Activated CD4-positive, alpha-beta T cell treated with anti-CD3 and anti-CD28 coated beads for 1 hour (primary cell): ENCODE data around the gene KRTAP10-1.
"Not testable (repeated sequence)": the region's sequence is repeated elsewhere in the genome, so short reads cannot be mapped to it uniquely, and the experiment has no call there.

ENCODE experiments used
- DNase-seq: peaks from one replicate; pipeline ENCODE4 v3.0.0-alpha.2; 2020

The KRTAP10-1 gene

GRCh38 chr21:44514746-44515358 lies 25.1 kb downstream of the KRTAP10-1 start:
- DNase-seq: no peak

- no peak for DNase-seq
These were observed 25.8 kb downstream of the KRTAP10-1 start for GRCh38 chr21:44514218-44514520.

DNA sequence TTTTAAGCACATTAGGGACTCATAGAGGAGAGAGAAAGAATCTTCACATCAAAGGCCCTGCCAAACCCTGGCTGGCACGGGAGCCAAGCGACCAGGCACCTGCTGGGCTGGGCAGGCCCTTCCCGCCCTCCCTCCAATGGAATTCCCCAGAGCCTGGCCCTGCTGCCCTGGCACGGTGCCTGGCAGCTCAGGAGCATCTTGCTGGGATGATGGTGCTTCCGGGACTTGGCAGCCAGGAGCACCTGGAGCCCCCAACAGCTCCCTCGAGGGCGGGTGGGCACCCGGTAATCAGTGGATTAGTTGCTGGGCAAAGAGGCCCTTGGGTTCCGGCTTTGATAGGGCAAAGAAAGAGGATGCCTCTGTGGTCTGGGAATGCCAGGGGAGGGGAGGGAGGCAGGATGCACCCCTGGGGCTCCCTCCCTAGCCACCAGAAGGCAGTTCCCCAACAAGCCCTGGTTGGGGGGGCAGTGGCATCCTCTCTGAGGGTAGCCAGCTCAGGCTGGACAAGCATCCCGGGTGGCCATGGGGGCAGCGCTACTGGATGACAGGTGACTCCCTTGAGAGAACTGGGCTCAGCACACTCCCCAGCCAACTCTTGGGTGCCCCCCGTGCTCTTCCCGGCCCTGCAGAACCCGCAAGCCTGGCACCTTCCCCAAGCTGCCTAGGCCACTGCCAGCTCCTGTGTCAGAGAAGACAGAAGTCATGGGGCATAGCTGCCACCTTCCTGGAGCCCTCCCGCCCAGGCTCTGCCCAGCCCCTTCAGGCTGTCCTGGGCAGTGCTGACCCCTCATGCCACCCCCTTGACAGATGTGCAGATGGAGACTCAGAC lies 26.4 kb downstream of the KRTAP10-1 start:
- DNase-seq: no peak

DNA sequence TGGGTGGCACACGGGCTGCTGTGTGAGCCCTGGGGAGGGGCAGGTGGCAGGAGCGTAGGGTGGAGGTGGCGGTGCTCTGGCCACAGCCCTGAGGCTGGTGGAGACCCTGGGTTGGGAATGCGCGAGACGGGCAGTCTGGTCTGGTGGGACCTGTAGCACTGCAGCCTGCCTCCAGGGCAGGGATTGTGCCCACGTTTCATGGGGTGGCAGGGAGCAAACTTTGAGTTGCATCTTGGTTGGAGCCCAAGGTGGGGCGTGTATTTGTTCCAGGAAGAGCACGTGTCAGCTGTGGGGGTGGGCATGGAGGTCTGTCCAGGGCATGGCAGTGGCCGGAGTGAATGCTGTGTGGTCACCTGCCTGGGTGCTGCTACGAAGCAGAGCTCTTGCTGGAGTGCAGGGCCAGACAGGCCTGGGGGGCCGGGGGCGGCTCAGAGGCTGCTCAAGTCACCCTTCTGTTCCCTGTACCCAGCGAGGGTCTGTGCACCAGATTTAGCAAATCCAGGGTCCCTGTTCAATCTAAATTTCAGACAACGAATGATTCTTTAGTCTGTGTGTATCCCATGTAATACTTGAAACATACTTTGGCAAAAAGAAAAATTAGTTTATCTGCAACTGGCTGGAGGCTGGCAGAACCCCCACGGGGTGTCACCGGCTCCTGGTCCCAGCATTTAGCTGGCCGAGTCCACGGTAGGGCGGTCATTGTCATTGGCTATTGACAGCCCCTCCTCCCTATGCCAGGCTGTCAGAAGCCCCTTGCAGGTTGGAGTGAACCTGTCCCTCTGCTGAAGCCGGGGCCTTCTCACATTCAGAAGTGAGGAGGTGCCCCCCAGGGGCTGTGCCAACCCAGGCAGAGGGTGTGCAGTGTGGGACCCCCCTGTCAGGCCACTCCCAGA lies 27.3 kb downstream of the KRTAP10-1 start:
- DNase-seq: no peak

- no peak for DNase-seq
These were observed 28.1 kb downstream of the KRTAP10-1 start for GRCh38 chr21:44511938-44512275.

- DNase-seq: no peak
These were observed 28.6 kb downstream of the KRTAP10-1 start for GRCh38 chr21:44511219-44511937.

DNA sequence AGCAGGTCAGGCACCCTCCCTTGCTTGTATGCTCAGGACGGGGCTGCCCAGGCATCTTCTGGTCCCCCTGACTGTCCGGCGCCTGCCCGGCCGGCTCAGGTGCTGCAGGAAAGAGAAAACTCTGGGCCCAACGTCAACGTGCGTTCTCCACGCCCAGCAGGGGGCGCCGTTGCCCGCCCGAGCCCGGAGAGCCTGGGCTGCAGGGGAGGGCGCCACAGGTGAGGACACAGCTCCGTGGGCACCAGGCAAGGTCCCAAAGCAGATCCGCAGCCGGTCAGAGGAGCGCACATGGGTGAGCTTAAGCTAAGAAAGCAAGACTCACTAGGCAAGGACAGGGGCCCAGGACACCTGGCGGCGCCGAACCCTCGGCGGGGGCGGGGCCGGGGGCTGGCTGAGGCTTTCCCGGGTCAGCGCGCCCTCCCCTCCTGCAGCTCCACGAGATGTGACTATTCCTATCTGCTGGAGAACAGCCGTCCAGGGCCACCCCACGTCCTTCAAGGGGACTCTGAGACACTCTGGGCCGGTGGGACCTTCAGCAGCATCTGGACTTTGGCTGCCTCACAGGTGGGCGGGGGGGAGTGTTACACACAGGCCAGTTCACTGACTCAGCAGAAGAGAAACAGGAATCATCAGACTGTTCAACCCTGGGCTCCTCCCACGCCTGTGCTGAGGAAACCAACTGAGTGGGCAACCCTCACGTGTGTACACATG lies 29.3 kb downstream of the KRTAP10-1 start:
- peak; percentile 75 for DNase-seq

DNA sequence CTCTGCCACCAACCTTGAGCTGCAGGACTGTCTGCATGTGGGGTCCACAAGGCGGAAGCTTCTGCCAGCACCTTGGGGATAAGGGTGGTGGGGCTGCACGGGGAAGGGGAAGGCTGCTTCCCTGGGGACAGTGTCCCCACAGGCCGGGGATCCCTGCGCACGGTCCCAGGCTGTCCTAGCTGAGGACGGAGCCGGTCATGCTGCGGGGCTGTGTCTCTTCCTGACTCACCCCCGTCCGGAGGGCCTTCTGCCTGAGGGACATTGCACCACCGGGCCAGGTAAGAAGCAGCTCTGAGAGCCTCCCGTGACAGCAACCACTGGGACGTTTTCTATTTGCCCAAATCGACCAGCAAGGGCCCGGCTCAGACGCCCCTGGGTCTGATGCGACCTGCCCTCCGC lies 29.9 kb downstream of the KRTAP10-1 start:
- DNase-seq: no peak

GRCh38 chr21:44509539-44509938 lies 30.5 kb downstream of the KRTAP10-1 start:
- DNase-seq: no peak

DNA sequence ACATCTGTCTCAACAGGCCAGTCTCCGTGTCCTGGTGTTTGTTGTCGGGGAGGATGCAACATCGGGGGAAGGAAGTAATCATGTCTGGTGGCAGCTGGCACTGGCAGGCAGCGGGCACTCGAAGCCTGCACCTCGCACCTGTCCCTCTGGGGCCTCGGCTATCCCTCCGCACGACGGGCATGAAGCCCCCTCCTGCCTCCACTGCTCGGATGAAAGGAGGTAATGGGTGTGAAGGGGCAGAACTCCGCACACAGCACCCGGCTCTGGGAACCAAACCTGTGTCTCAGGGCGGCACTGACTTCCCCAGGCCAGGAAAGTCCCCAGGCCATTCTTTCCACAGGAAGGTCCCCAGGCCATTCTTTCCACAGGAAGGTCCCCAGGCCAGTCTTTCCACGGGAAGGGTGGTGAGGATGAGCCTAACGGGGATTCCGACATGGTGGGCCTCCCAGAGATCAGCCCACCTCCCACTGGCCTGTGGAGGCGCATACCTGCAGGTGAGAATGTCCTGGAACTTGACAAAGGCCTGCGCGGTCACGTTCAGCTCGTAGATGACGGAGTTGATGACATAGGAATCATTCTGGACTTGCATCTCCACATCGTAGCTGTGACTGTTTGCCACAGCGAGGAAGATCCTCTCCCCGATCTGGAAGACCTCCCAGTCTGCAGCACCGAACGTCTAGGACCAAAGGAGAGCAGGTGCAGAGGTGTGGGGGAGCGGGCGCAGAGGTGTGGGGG lies 31.1 kb downstream of the KRTAP10-1 start:
- DNase-seq: no peak

DNA sequence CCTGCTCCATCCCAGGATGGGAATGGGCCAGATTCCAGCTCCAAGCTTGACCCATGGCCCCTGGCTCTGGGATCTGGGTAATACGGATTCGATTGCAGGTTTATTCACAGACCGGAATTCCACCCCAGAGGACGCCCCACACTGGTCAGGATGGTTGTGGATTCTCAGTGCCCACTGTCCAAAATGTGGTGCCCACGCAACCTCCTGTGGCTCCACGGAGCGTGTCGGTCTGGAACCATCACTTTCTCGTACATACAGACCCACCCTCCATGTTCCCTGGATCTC lies 31.6 kb downstream of the KRTAP10-1 start:
- DNase-seq: no peak

DNA sequence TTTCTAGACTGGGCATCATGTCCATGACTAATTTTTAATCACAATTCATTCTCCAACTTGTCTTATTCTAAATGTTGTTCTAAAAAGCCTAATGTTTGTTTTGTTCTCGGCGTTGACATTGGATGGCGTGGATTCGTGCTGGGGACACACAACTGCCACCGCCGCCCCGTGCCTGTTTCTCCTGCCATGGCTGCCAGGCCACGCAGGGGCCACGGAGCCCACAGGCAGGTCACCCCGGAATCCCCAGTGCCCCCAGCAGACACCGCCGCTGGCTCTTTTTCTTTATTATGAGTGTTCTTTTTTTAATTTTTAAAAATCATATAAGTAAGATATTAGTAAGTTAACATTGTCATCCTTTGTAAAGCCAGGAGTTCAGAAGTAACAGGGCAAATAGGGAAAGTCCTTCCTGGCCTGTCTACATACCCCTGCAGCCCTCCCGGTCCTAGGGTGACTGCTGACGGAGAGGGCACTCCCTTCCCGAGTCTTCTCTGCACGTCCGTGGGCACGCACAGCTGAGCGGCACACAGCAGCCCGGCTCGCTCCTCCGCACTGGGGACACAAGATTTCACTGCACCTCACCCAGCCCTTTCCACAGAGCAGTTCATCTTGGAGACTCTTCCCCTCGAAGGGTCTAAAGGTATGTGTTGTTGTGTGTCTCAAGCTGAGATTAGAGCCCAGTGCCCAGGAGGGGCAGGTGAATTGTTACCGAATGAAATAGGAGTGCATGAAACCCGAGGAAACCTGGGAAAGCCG lies 32.1 kb downstream of the KRTAP10-1 start:
- no peak for DNase-seq

DNA sequence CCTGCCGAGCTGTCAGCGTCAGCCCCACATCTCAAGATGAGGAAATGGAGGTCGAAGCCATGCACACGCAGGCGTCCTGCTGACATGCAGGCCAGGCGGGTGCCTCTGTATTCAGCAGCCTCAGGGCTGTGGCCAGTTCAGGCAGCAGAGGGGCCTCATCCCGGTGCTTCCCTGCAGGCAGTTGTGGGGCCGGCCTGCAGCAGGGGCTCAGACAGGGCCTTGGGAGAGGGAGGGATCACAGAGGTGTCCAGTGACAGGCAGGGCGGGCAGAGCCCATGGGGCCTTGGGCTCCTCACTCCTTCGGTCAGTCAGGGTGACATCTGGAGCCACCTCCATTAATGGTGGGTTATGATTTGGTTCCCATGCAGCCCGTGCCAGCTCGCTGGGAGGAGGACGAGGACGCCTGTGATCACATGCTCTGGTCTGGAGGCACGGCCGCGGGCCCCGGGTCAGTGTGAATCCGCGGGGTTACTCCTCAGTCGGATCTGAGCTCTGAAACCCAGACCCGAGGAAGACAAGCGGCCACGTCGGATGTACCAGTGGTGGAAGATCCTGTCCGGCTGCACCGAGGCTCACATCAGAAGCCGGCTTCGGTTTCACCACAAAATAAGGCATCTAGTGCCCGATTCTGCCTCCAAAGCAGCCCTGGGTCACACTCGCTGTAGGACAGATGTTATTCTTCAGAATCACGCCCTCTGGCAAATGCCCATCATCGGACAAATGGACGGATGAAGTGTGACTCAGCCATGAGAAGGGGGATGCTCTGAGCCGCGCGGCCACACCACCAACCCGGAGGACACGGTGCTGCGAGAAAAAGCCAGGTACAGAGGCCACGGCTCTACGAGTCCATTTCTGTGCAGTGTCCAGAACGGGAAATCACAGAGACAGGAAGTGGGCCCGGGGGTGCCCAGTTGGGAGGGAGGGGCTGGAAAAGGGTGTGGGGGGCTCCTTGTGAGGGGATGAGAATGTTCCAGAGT lies 33.4 kb downstream of the KRTAP10-1 start:
- no peak for DNase-seq

GRCh38 chr21:44505673-44506278 lies 34.2 kb downstream of the KRTAP10-1 start:
- no peak for DNase-seq

DNA sequence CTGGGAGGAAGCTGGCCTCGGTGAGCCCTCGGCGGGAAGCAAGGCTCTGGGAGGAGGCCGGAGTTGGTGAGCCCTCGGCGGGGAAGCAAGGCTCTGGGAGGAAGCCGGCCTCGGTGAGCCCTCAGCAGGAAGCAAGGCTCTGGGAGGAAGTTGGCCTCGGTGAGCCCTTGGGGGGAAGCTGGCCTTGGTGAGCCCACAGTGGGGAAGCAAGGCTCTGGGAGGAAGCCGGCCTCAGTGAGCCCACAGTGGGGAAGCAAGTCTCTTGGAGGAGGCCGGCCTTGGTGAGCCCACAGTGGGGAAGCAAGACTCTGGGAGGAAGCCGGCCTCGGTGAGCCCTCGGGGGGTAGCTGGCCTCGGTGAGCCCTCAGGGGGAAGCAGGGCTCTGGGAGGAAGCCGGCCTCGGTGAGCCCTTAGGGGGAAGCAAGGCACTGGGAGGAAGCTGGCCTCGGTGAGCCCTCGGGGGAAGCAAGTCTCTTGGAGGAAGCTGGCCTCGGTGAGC lies 36.0 kb downstream of the KRTAP10-1 start:
- no peak for DNase-seq

GRCh38 chr21:44503006-44503889 lies 36.7 kb downstream of the KRTAP10-1 start:
- DNase-seq: not testable (repeated sequence)

GRCh38 chr21:44502171-44502958 lies 37.6 kb downstream of the KRTAP10-1 start:
- DNase-seq: no peak
